ENCODE results near the gene PTDSS2.

Gene PTDSS2

GRCh38 chr11:469684-470560, 19.8 kb downstream of the PTDSS2 start:
- peak; percentile 87 for DNase-seq (ENCODE audit: low read depth)

- DNase-seq (ENCODE audit: low read depth), result no peak
These were observed 21.5 kb downstream of the PTDSS2 start for GRCh38 chr11:471468-472145.

GRCh38 chr11:472272-472671, 22.2 kb downstream of the PTDSS2 start:
- DNase-seq (ENCODE audit: low read depth), result no peak

- no peak for DNase-seq (ENCODE audit: low read depth)
These were observed 22.7 kb downstream of the PTDSS2 start for GRCh38 chr11:472816-473215.

GRCh38 chr11:473415-473814, 23.3 kb downstream of the PTDSS2 start:
- DNase-seq (ENCODE audit: low read depth), result no peak

- no peak for DNase-seq (ENCODE audit: low read depth)
These were observed 24.1 kb downstream of the PTDSS2 start for GRCh38 chr11:473962-474785.

- no peak for DNase-seq (ENCODE audit: low read depth)
These were observed 24.9 kb downstream of the PTDSS2 start for GRCh38 chr11:474914-475506.

GRCh38 chr11:475941-476340, 25.9 kb downstream of the PTDSS2 start:
- no peak for DNase-seq (ENCODE audit: low read depth)

GRCh38 chr11:476416-476815, 26.3 kb downstream of the PTDSS2 start:
- no peak for DNase-seq (ENCODE audit: low read depth)

- DNase-seq (ENCODE audit: low read depth), result peak; percentile 56
These were observed 27.1 kb downstream of the PTDSS2 start for GRCh38 chr11:477052-477715.

GRCh38 chr11:479311-479710, 29.2 kb downstream of the PTDSS2 start:
- no peak for DNase-seq (ENCODE audit: low read depth)

- no peak for DNase-seq (ENCODE audit: low read depth)
These were observed 34.5 kb downstream of the PTDSS2 start for GRCh38 chr11:484616-485015.

- DNase-seq (ENCODE audit: low read depth), result no peak
These were observed 36.1 kb downstream of the PTDSS2 start for GRCh38 chr11:486189-486588.

- DNase-seq (ENCODE audit: low read depth), result no peak
These were observed 37.5 kb downstream of the PTDSS2 start for GRCh38 chr11:487571-488021.

GRCh38 chr11:488062-488461, 38.0 kb downstream of the PTDSS2 start:
- DNase-seq (ENCODE audit: low read depth), result no peak

- DNase-seq (ENCODE audit: low read depth), result no peak
These were observed 38.5 kb downstream of the PTDSS2 start for GRCh38 chr11:488579-488978.

- no peak for DNase-seq (ENCODE audit: low read depth)
These were observed 38.9 kb downstream of the PTDSS2 start for GRCh38 chr11:488992-489391.

- no peak for DNase-seq (ENCODE audit: low read depth)
These were observed 39.6 kb downstream of the PTDSS2 start for GRCh38 chr11:489610-490185.

- DNase-seq (ENCODE audit: low read depth), result no peak
These were observed 40.3 kb downstream of the PTDSS2 start for GRCh38 chr11:490186-490929.

- DNase-seq (ENCODE audit: low read depth), result no peak
These were observed 40.8 kb downstream of the PTDSS2 start for GRCh38 chr11:490930-491260.

- DNase-seq (ENCODE audit: low read depth), result no peak
These were observed 41.3 kb downstream of the PTDSS2 start for GRCh38 chr11:491358-491757.

Data from fibroblast of gingiva (primary cell).